SIG-M5 treated with dmso at 0.1 percent for 504 hours (cell line): Measurements from ENCODE around the gene LPIN1.
"Not testable (repeated sequence)": the region's sequence is repeated elsewhere in the genome, so short reads cannot be mapped to it uniquely, and the experiment has no call there.

ENCODE experiments used
- DNase-seq: peaks from one replicate; lab custom pipeline; 2025; ENCODE audit not compliant: unreplicated experiment; lab: John Stamatoyannopoulos, UW

Gene LPIN1

DNA sequence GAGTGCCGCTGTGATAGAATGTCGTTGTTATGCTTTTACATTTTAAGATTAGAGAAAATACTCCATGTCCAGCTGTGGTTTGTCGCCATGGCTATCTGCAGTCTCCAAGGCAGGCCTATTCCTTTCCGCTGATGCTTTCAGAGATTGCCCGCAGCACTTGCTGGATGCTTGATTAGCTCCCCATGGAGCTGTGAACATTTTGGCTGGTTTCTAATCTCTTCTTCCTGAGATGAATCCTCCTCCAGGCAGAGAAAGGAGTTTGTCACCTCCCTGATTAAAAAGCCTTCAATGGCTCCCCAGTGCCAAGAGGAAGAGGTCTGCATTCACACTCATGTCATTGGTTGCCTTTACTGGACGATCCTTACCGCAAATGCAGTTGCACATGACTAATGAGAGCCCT lies 32.6 kb upstream of the LPIN1 start:
- no peak for DNase-seq

DNA sequence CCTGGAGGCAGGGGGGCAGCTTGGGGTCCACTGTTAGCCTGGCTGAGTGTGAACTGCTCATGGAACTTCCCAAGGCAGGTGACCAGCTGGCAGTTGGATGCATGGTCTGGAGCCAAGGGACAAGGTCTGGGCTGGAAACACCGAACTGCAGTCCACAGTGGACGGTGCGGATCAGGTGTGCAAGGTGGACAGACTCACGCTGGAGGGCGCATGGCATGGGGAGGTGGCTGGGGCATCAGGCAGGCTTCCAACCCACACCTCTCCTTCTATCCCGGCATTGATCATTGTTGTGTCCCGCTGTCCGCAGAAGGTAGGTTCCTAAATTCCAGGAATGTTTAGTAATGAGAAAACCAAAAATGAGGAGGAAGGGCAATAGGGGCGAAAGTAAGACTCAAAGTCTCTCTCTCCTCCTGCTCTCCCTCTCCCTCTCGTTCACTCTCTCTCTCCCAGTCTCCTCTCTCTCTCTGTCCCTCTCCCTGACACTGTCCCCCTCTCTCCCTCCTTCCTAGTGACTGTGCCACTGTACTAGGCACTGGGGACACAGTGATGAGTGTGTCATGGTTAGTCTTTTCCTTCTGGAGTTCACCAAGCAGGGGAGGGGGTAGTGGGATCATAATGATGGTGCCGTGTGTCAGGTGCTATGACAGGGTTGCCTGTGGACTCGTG lies 30.3 kb upstream of the LPIN1 start:
- DNase-seq: no peak

- no peak for DNase-seq
These were observed 29.6 kb upstream of the LPIN1 start for GRCh38 chr2:11716689-11717321.

- no peak for DNase-seq
These were observed 28.8 kb upstream of the LPIN1 start for GRCh38 chr2:11717623-11718022.

DNA sequence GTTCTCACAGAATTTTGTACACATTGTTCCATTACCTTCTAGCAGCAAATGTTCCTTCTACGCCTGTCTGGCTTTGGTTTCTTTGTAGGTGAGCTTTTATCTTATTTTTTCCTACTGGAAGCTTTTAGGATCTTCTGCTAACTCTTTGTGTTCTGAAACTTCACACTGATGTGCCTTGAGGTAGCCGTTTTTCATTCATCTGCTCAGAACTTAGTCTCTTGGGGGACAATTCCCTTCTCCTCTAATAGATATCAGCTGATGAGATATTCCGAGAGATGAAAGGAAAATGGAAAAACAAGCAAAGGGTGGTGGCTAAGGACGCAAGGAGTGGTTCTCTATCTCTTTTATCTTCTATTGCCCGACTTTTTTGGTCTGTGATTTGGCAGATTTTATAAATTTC lies 27.8 kb upstream of the LPIN1 start:
- DNase-seq: no peak

GRCh38 chr2:11719230-11719977 lies 27.0 kb upstream of the LPIN1 start:
- DNase-seq: no peak

DNA sequence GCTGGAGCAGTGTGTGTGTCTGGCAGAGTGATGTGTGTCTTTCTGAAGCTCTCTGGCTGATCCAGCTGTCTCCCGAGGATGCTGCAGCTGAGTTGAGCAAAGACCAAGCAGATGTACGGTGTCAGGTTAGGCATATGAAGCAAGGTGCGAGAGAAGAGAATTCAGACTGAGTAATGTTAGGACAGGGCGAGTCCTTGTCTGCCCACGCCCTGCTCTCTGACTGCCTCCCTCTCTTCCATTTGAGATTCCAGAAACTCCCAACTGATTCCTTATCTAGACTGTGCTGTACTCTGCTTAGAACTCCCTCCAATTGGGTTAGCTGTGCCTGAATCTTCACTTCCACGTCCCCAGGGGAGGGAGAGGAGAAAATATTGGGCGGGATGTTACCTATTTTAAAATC lies 25.7 kb upstream of the LPIN1 start:
- DNase-seq: no peak

DNA sequence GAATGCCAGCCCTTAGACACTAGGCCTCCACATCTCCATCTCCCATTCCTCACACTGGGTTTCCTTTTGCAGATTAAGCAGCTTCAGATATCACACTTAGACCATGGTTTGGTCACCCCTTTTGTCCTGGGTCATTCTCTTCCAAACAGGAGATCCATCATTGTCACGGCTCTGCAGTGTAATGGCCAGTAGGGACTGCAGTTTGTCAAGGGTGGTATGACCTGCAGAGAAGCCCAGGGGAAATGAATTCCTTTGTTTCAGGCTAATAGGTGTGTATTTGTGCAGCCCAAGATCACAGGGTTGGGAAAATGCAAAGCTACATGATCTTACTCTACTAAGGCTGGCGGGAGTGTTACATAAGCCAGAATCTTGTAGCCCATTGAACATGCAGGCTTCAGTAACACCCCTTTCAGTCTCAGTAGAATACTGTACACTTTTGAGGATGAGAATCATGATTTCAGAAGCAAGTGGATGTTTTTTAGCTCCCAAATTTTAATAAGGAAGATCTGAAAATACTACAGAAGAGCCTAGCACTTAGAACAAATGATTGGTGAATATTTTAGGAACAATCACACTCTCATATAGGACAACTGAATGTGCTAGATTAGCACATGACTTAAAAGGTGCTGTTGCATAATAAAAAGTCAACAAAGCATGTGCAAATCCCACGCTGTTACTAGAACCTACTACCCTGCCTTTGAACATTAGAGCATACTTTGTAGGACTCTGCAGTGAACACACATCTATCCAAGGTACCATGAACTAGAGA lies 24.0 kb upstream of the LPIN1 start:
- DNase-seq: peak; percentile 3

GRCh38 chr2:11723061-11723371 lies 23.4 kb upstream of the LPIN1 start:
- no peak for DNase-seq

GRCh38 chr2:11724151-11724550 lies 22.3 kb upstream of the LPIN1 start:
- DNase-seq: no peak

- DNase-seq: no peak
These were observed 20.0 kb upstream of the LPIN1 start for GRCh38 chr2:11726384-11726783.

GRCh38 chr2:11729362-11730212 lies 16.8 kb upstream of the LPIN1 start:
- peak; percentile 34 for DNase-seq

DNA sequence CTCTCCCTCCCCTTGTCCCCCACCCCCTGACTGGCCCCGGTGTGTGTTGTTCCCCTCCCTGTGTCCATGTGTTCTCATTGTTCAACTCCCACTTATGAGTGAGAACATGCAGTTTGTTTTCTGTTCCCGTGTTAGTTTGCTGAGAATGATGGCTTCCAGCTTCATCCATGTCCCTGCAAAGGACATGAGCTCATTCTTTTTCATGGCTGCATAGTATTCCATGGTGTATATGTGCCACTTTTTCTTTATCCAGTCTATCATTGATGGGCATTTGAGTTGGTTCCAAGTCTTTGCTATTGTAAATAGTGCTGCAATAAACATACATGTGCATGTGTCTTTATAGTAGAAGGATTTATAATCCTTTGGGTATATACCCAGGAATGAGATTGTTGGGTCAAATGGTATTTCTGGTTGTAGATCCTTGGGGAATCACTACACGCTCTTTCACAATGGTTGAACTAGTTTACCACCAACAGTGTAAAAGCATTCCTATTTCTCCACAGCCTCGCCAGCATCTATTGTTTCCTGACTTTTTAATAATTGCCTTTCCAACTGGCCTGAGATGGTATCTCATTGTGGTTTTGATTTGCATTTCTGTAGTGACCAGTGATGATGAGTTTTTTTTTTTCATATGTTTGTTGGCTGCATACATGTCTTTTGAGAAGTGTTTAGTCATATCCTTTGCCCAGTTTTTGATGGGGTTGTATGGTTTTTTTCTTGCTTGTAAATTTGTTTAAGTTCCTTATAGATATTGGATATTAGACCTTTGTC lies 15.0 kb upstream of the LPIN1 start:
- DNase-seq: not testable (repeated sequence)

GRCh38 chr2:11732587-11732986 lies 13.8 kb upstream of the LPIN1 start:
- DNase-seq: no peak

DNA sequence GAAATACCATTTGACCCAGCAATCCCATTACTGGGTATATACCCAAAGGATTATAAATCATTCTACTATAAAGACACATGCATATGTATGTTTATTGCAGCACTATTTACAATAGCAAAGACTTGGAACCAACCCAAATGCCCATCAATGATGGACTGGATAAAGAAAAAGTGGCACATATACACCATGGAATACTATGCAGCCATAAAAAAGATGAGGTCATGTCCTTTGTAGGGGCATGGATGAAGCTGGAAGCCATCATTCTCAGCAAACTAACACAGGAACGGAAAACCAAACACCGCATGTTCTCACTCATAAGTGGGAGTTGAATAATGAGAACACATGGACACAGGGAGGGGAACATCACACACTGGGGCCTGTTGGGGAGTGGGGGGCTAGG lies 8.6 kb upstream of the LPIN1 start:
- DNase-seq: not testable (repeated sequence)

DNA sequence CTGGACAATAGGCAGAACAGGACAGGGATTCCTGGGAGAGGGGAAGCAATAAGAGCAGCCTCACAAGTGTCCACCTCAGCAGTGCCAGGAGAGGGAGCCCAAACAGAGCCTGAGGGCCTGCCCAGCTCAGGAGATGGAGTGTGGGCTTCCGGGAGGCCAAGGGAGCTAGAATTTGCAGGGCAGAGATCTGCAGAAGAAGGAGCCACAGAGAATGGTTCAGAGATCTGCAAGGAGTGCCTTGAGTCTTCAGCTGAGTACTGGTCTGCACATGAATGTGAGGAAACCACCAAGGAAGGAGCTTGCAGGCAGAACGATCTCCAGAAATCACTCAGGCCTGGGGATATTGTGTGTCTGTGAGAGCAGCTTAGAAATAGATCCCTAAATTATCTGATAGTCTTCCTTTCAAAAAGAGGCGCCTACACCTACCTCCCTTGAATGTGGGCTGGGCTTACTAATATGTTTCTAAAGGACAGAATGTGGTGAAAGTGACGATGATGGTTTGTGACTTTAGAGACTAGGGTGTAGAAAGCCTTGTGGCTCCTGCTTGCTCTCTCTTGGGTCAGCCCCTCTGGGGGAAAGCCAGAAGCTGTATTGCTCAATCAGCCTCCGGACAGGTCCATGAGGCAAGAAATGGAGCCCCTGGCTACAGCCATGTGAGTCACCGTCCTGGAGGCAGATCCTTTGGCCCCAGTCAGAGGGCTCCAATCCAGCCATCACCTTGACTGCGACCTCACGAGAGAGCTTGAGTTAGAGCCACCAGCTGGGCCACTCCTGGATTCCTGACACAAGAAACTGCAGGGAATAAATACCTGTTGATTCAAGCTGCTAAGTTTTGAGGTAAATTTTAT lies 7.6 kb upstream of the LPIN1 start:
- DNase-seq: peak; percentile 34

DNA sequence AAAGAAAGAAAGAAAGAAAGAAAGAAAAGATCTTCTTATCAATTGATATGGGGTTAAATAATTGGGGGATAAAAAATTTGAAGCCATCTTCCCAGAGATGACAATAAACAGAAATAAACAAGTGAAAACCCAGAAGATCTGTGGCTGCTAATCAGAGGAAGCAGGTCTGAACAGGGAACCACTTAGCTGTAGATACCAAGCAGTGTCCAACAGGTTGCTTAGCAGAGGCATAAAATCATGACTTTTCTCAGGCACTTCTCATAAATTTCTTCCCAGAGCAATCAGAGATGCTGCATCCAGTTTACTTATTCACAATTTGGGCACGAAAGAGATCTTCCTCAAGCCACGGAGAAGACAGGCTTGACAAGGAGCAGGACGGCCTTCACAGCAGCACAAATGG lies 5.7 kb upstream of the LPIN1 start:
- DNase-seq: no peak

GRCh38 chr2:11742317-11742701 lies 4.1 kb upstream of the LPIN1 start:
- DNase-seq: no peak

DNA sequence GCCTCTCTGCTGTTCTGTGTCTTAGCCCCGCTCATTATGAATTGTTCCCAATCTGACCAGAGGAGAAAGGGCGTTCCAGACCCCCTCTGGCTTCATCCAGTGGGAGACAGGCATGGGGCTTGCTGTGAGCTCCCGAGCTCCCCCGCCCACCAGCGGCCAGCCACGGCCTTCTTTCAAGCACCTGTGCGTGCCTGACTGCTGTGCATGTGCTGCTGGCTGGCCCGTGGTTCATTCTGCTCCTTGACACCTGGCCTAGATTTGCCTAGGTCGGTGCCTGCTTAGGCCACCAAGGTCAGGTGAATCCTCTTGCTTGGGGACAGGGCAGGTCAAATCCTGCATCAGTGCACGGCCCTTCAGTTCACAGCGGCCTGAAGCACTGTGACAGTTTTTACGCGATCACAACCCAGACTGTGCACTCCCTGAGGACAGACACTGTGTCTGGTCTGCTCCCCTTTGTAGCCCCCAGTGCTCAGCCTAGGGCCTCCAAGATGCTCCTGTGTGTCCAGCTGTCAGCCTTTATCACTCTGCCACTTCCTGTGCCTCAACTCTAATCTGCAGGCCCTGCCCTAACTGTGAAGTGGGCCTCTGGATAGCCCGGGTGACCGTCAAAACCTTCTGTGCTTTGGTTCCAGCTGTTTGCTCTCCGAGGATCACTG lies 3.6 kb upstream of the LPIN1 start:
- no peak for DNase-seq
